ENCODE data around the gene MLNR.

Gene MLNR

GRCh38 chr13:49206641-49207040 lies 13.5 kb upstream of the MLNR start:
- H3K4me3 ChIP-seq (replicated peaks in 1 of 2; ENCODE audit: low read depth in 2 of 2, low read length in 2 of 2): no peak overlapping the region
- TF ChIP-seq CTCF (IDR thresholded peaks at IDR 0.05; ENCODE audit: low read depth, low read length): no peak
- no peak for DNase-seq (ENCODE audit: low read depth in 2 of 2)

- TF ChIP-seq CTCF (IDR thresholded peaks at IDR 0.05; ENCODE audit: low read depth, low read length): no peak
- no peak overlapping the region for H3K4me3 ChIP-seq (replicated peaks in 1 of 2; ENCODE audit: low read depth in 2 of 2, low read length in 2 of 2)
- no peak for DNase-seq (ENCODE audit: low read depth in 2 of 2)
Observed at GRCh38 chr13:49208619-49209018, 11.5 kb upstream of the MLNR start.

GRCh38 chr13:49210114-49210513 lies 10.0 kb upstream of the MLNR start:
- TF ChIP-seq CTCF (IDR thresholded peaks at IDR 0.05; ENCODE audit: low read depth, low read length): no peak
- no peak overlapping the region for H3K4me3 ChIP-seq (replicated peaks in 1 of 2; ENCODE audit: low read depth in 2 of 2, low read length in 2 of 2)
- DNase-seq (ENCODE audit: low read depth in 2 of 2): no peak

GRCh38 chr13:49210669-49211068 lies 9.5 kb upstream of the MLNR start:
- no peak overlapping the region for H3K4me3 ChIP-seq (replicated peaks in 1 of 2; ENCODE audit: low read depth in 2 of 2, low read length in 2 of 2)
- no peak for DNase-seq (ENCODE audit: low read depth in 2 of 2)
- TF ChIP-seq CTCF (IDR thresholded peaks at IDR 0.05; ENCODE audit: low read depth, low read length): no peak

- no peak for DNase-seq (ENCODE audit: low read depth in 2 of 2)
- no peak for TF ChIP-seq CTCF (IDR thresholded peaks at IDR 0.05; ENCODE audit: low read depth, low read length)
- no peak overlapping the region for H3K4me3 ChIP-seq (replicated peaks in 1 of 2; ENCODE audit: low read depth in 2 of 2, low read length in 2 of 2)
Observed at GRCh38 chr13:49213539-49213938, 6.6 kb upstream of the MLNR start.

- H3K4me3 ChIP-seq (replicated peaks in 1 of 2; ENCODE audit: low read depth in 2 of 2, low read length in 2 of 2): no peak overlapping the region
- DNase-seq (ENCODE audit: low read depth in 2 of 2): no peak
- TF ChIP-seq CTCF (IDR thresholded peaks at IDR 0.05; ENCODE audit: low read depth, low read length): no peak
Observed at GRCh38 chr13:49213997-49214916, 5.9 kb upstream of the MLNR start.

Data from cardiac fibroblast (primary cell).